Osteoblast (primary cell): Measurements from ENCODE around the gene SFXN2. TPM values are rescaled to one million over a fixed set of nuclear protein-coding genes. Genes with fewer than 3 reads are reported as not detected.
"Not testable (repeated sequence)": the region's sequence is repeated elsewhere in the genome, so short reads cannot be mapped to it uniquely, and the experiment has no call there.

Experiments
- DNase-seq: peaks from one replicate; pipeline ENCODE4 v3.0.0; 2011; ENCODE audit warnings: low spot score, mixed read lengths; ENCODE audit not compliant: insufficient read length; ENCODE audit errors: missing footprints
- H2AFZ ChIP-seq: 2 replicates; pipeline ENCODE4 v1.6.0; 2011; ENCODE audit warnings: mild to moderate bottlenecking, low read length
- H3K27ac ChIP-seq: 2 replicates; pipeline ENCODE4 v1.5.1; 2011; ENCODE audit warnings: mild to moderate bottlenecking, low read depth, low read length, moderate library complexity
- H3K27me3 ChIP-seq: 2 replicates; pipeline ENCODE4 v1.6.0; 2012; ENCODE audit warnings: mild to moderate bottlenecking, control low read depth, inconsistent platforms, low read length, moderate library complexity; ENCODE audit not compliant: insufficient read depth
- H3K36me3 ChIP-seq: 2 replicates; pipeline ENCODE4 v1.5.1; 2011; ENCODE audit warnings: mild to moderate bottlenecking, low read length, control low read depth, moderate library complexity; ENCODE audit not compliant: insufficient read depth
- H3K4me1 ChIP-seq: 2 replicates; pipeline ENCODE4 v1.5.1; 2011; ENCODE audit warnings: mild to moderate bottlenecking, low read length, control low read depth, moderate library complexity; ENCODE audit not compliant: insufficient read depth
- H3K4me2 ChIP-seq: 2 replicates; pipeline ENCODE4 v1.6.0; 2011; ENCODE audit warnings: mild to moderate bottlenecking, low read length; ENCODE audit not compliant: insufficient read depth
- H3K4me3 ChIP-seq: fragments of 200-600 bp; sonication (generic); 3 replicates; pipeline ENCODE4 v1.5.1; 2012; ENCODE audit warnings: mild to moderate bottlenecking, low read length, inconsistent platforms; ENCODE audit not compliant: insufficient read depth
- H3K79me2 ChIP-seq: 2 replicates; pipeline ENCODE4 v1.6.0; 2012; ENCODE audit warnings: mild to moderate bottlenecking, low read length, control low read depth, inconsistent platforms; ENCODE audit not compliant: insufficient read depth
- H3K9me3 ChIP-seq: 2 replicates; pipeline ENCODE4 v1.5.1; 2011; ENCODE audit warnings: low read depth, low read length, control low read depth
- H4K20me1 ChIP-seq: 2 replicates; pipeline ENCODE4 v1.6.0; 2012; ENCODE audit warnings: mild to moderate bottlenecking, low read length, control low read depth; ENCODE audit not compliant: insufficient read depth
- CTCF ChIP-seq: IDR thresholded peaks from 2 replicates; pipeline ENCODE4 v1.5.1; 2011; ENCODE audit warnings: mild to moderate bottlenecking, low read depth, low read length, moderate library complexity; ENCODE audit errors: extremely low read depth
- total RNA-seq: library from RNA; depleted of rRNA; stranded (reverse); fragments of >200 nt; gene quantifications from 2 replicates; pipeline ENCODE4 v1.2.3, GENCODE V29; 2012

Gene SFXN2
- total RNA-seq, 1 donor: 3.6 TPM

GRCh38 chr10:102741726-102742237 is 27.3 kb downstream of the SFXN2 start:
- H3K27ac ChIP-seq: no peak overlapping the region

GRCh38 chr10:102742313-102742712 is 27.9 kb downstream of the SFXN2 start:
- H4K20me1 ChIP-seq, H3K4me3 ChIP-seq, H3K27me3 ChIP-seq, H3K36me3 ChIP-seq, H3K9me3 ChIP-seq, DNase-seq, H3K27ac ChIP-seq, H3K4me2 ChIP-seq, H2AFZ ChIP-seq: not testable (repeated sequence)
- Histone ChIP-seq H3K79me2 (peaks cover 36% of the 10 kb centered on the region), H3K4me1 (peaks cover 11% of the 10 kb centered on the region)

More at GRCh38 chr10:102741726-102742237, 27.3 kb downstream of the SFXN2 start:
- TF ChIP-seq CTCF: no peak
- Histone ChIP-seq H4K20me1 (peaks cover 4% of the 10 kb centered on the region), H3K79me2 (peaks cover 31% of the 10 kb centered on the region), H3K36me3 (peaks cover 5% of the 10 kb centered on the region), H3K4me1 (peaks cover 11% of the 10 kb centered on the region), H2AFZ (no peak overlapping the region), H3K9me3 (no peaks in the 10 kb centered on the region), H3K4me3 (no peak overlapping the region), H3K27me3 (no peaks in the 10 kb centered on the region), H3K4me2 (no peak overlapping the region)
- DNase-seq: no peak

GRCh38 chr10:102743078-102743587 is 28.7 kb downstream of the SFXN2 start:
- Histone ChIP-seq H2AFZ (peak overlapping the region; percentile 89), H3K4me3 (peak overlapping the region; percentile 48), H3K27me3 (no peaks in the 10 kb centered on the region), H3K27ac (peak overlapping the region; percentile 43), H3K79me2 (peaks cover 43% of the 10 kb centered on the region), H4K20me1 (peaks cover 4% of the 10 kb centered on the region), H3K36me3 (no peaks in the 10 kb centered on the region), H3K4me1 (peaks cover 11% of the 10 kb centered on the region), H3K4me2 (peak overlapping the region; percentile 77), H3K9me3 (no peaks in the 10 kb centered on the region)
- no peak for TF ChIP-seq CTCF
- DNase-seq: no peak

GRCh38 chr10:102743588-102744373 is 29.3 kb downstream of the SFXN2 start, which contains the start of gene WBP1L:
WBP1L (plus strand) TSS chr10:102743948; CDS start chr10:102744054, 106 bp downstream.
- no peaks in the 10 kb centered on the region for H3K9me3 ChIP-seq
- H3K4me1 ChIP-seq: peaks cover 11% of the 10 kb centered on the region
- peaks cover 50% of the 10 kb centered on the region for H3K79me2 ChIP-seq

More at GRCh38 chr10:102743588-102744373, 29.3 kb downstream of the SFXN2 start, which contains the start of gene WBP1L:
- peak within 1 kb of the TSS; percentile 94 for H3K4me2 ChIP-seq
- H3K4me3 ChIP-seq: peak within 1 kb of the TSS; percentile 96
- H3K27me3 ChIP-seq: no peaks in the 10 kb centered on the region
- peak within 1 kb of the TSS; percentile 88 for H3K27ac ChIP-seq
- TF ChIP-seq CTCF: no peak
- peak within 1 kb of the TSS; percentile 89 for H2AFZ ChIP-seq
- peak; percentile 98 for DNase-seq
- H4K20me1 ChIP-seq: peaks cover 7% of the 10 kb centered on the region
- no peaks in the 10 kb centered on the region for H3K36me3 ChIP-seq
